Fibroblast of skin of left quadriceps (primary cell): ENCODE data around the gene BBX.

Experiments used
- DNase-seq, 2 experiments: peaks; one replicate each; pipeline ENCODE4 v3.0.0-alpha.2; 2013; ENCODE audit warnings: low read depth in 2 of 2

The BBX gene

GRCh38 chr3:107599772-107600145, 77.0 kb downstream of the BBX start:
- no peak for DNase-seq

- DNase-seq, result no peak
Observed at GRCh38 chr3:107600780-107601179, 78.0 kb downstream of the BBX start.

GRCh38 chr3:107604057-107604822, 81.5 kb downstream of the BBX start:
- no peak for DNase-seq

- DNase-seq, result no peak
Observed at GRCh38 chr3:107611775-107612469, 89.2 kb downstream of the BBX start.

GRCh38 chr3:107612664-107613084, 89.9 kb downstream of the BBX start:
- no peak for DNase-seq

- DNase-seq, result no peak
Observed at GRCh38 chr3:107619549-107619948, 96.8 kb downstream of the BBX start.

GRCh38 chr3:107620534-107620933, 97.8 kb downstream of the BBX start:
- DNase-seq, result no peak

GRCh38 chr3:107621465-107621864, 98.7 kb downstream of the BBX start:
- no peak for DNase-seq

- DNase-seq, result no peak
Observed at GRCh38 chr3:107627962-107628542, 105.3 kb downstream of the BBX start.

GRCh38 chr3:107629566-107629965, 106.8 kb downstream of the BBX start:
- no peak for DNase-seq

- no peak for DNase-seq
Observed at GRCh38 chr3:107630779-107631178, 108.0 kb downstream of the BBX start.

- DNase-seq, result no peak
Observed at GRCh38 chr3:107632576-107632975, 109.8 kb downstream of the BBX start.

- no peak for DNase-seq
Observed at GRCh38 chr3:107633327-107634098, 110.8 kb downstream of the BBX start.

GRCh38 chr3:107634099-107634489, 111.3 kb downstream of the BBX start:
- DNase-seq, result no peak

GRCh38 chr3:107637416-107638183, 114.8 kb downstream of the BBX start:
- DNase-seq, result no peak

GRCh38 chr3:107641572-107642307, 119.0 kb downstream of the BBX start:
- DNase-seq, result no peak

GRCh38 chr3:107643038-107643883, 120.5 kb downstream of the BBX start:
- DNase-seq, result no peak

GRCh38 chr3:107644631-107645030, 121.9 kb downstream of the BBX start:
- DNase-seq, result no peak

- DNase-seq, result no peak
Observed at GRCh38 chr3:107650788-107651187, 128.0 kb downstream of the BBX start.

GRCh38 chr3:107651782-107652181, 129.0 kb downstream of the BBX start:
- no peak for DNase-seq
